K562 (cell line): ENCODE data around the gene SRRM4.

Source experiments
- ATF7 ChIP-seq: fragments of 450-650 bp; IDR thresholded peaks from 2 replicates; pipeline ENCODE4 v1.7.1; 2014; ENCODE audit warnings: mild to moderate bottlenecking, moderate library complexity
- CHD2 ChIP-seq: IDR thresholded peaks from 2 replicates; pipeline ENCODE4 v1.6.1; 2011; ENCODE audit warnings: low read depth, low read length
- DMBX1 ChIP-seq: fragments of 250-450 bp; sonication (Bioruptor Pico); IDR thresholded peaks from 2 replicates; pipeline ENCODE4 v1.8.0; 2022; ENCODE audit warnings: inconsistent platforms, mild to moderate bottlenecking, moderate library complexity, borderline replicate concordance
- KDM5B ChIP-seq: fragments of 200-600 bp; sonication (generic); IDR thresholded peaks from 2 replicates; pipeline ENCODE4 v1.6.1; 2012; ENCODE audit warnings: low read depth, mild to moderate bottlenecking, moderate library complexity, low read length, control low read depth, inconsistent platforms; ENCODE audit not compliant: insufficient replicate concordance
- MLX ChIP-seq, 2 experiments: fragments of 450-650 bp in 1 of 2; sonication (generic) in 1 of 2; formaldehyde crosslinking; conservative IDR thresholded peaks; 2 replicates each; pipeline versions ENCODE4 v1.4.0 to v1.8.1; 2020 to 2022; ENCODE audit warnings: mild to moderate bottlenecking in 1 of 2, missing genetic modification reagents in 1 of 2
- RBBP5 ChIP-seq: fragments of 200-600 bp; sonication (generic); IDR thresholded peaks from 2 replicates; pipeline ENCODE4 v1.6.1; 2012; ENCODE audit warnings: borderline replicate concordance, mild to moderate bottlenecking, low read length, control low read depth, inconsistent platforms; ENCODE audit not compliant: insufficient read depth, poor library complexity, severe bottlenecking
- SP1 ChIP-seq: sonication (generic); formaldehyde crosslinking; IDR thresholded peaks from 2 replicates; pipeline ENCODE4 v1.8.1; 2022; ENCODE audit warnings: mild to moderate bottlenecking, missing genetic modification reagents
- TARDBP ChIP-seq: fragments of 450-650 bp; IDR thresholded peaks from 2 replicates; pipeline ENCODE4 v1.6.1; 2016
- TCF7L2 ChIP-seq: fragments of 150-350 bp; IDR thresholded peaks from 2 replicates; pipeline ENCODE4 v1.6.1; 2016; ENCODE audit warnings: low read depth, mild to moderate bottlenecking, low read length, moderate library complexity
- YY1 ChIP-seq, 3 experiments: IDR thresholded peaks; 2 replicates each; pipeline ENCODE4 v1.6.1; 2011; ENCODE audit warnings: low read length in 2 of 3, mild to moderate bottlenecking in 2 of 3, moderate library complexity in 2 of 3, borderline replicate concordance in 1 of 3, control low read depth in 1 of 3, low read depth in 1 of 3; ENCODE audit not compliant: insufficient read depth in 3 of 3, insufficient replicate concordance in 2 of 3, control insufficient read depth in 1 of 3, insufficient read length in 1 of 3; ENCODE audit errors: extremely low read depth in 1 of 3
- ZNF407 ChIP-seq: fragments of 450-650 bp; IDR thresholded peaks from 2 replicates; pipeline ENCODE4 v1.6.1; 2016; ENCODE audit warnings: low read depth
- ZZZ3 ChIP-seq: fragments of 450-650 bp; IDR thresholded peaks from 2 replicates; pipeline ENCODE4 v1.6.1; 2016; ENCODE audit warnings: antibody characterized with exemption, mild to moderate bottlenecking, moderate library complexity

- TF ChIP-seq ATF7 (no peak), KDM5B (no peak), DMBX1 (CRISPR knock-in tag) (no peak), MLX (CRISPR knock-in tag; conservative IDR thresholded peaks at IDR 0.05) (no peak), TCF7L2 (no peak), RBBP5 (no peak), ZNF407 (no peak), YY1 (IDR thresholded peaks at IDR 0.05; ENCODE audit: borderline replicate concordance in 1 of 3, control insufficient read depth in 1 of 3, extremely low read depth in 1 of 3, insufficient read depth in 3 of 3, insufficient read length in 1 of 3, insufficient replicate concordance in 2 of 3, low read depth in 1 of 3, low read length in 2 of 3) (no peak), CHD2 (no peak), SP1 (CRISPR knock-in tag) (no peak), ZZZ3 (no peak), TARDBP (no peak)
These were observed 17.8 kb downstream of the SRRM4 start for GRCh38 chr12:118999107-118999506.
